Transverse colon (tissue), 4 donors: ENCODE data around the gene HDC.

Experiments used
- POLR2A ChIP-seq: fragments of 450-650 bp; IDR thresholded peaks from one replicate; pipeline ENCODE4 v1.6.1; 2016; ENCODE audit warnings: antibody characterized with exemption, mild to moderate bottlenecking, moderate library complexity
- POLR2AphosphoS5 ChIP-seq, 3 donors: sonication (generic); formaldehyde crosslinking; IDR thresholded peaks; one replicate each; pipeline ENCODE4 v1.6.1; 2016; ENCODE audit warnings: antibody characterized with exemption in 3 of 3
- TF ChIP-seq, protein P1 (sequence below), 5 experiments: fragments of 200-600 bp in 3 of 5; fragments of 450-650 bp in 2 of 5; sonication (generic) in 3 of 5; IDR thresholded peaks; 1 replicate in 2 of 5; 2 replicates in 3 of 5; pipeline ENCODE4 v1.5.1; 2016 to 2017; ENCODE audit warnings: antibody characterized with exemption in 5 of 5, inconsistent platforms in 3 of 5, mild to moderate bottlenecking in 2 of 5, moderate library complexity in 1 of 5

DNA sequence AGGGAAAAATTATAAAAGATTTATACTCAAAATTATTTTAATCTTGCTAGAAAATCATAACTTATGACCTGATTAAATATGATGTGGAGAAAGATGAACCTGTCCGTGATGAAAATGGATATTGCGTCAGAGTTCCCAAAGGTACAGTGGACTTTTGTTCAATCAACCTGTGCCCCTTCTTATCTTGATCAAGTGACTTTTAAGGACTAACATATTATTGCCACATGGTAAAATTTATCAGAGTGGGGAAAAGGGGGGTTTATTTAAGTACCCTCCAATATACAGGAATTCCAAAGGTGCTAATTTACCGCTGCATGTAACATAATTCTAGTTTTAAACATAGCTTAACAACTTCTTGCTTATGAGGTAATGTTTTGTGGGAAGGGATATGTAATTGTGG lies 39.6 kb downstream of the HDC start:
- TF ChIP-seq, protein P1, sequence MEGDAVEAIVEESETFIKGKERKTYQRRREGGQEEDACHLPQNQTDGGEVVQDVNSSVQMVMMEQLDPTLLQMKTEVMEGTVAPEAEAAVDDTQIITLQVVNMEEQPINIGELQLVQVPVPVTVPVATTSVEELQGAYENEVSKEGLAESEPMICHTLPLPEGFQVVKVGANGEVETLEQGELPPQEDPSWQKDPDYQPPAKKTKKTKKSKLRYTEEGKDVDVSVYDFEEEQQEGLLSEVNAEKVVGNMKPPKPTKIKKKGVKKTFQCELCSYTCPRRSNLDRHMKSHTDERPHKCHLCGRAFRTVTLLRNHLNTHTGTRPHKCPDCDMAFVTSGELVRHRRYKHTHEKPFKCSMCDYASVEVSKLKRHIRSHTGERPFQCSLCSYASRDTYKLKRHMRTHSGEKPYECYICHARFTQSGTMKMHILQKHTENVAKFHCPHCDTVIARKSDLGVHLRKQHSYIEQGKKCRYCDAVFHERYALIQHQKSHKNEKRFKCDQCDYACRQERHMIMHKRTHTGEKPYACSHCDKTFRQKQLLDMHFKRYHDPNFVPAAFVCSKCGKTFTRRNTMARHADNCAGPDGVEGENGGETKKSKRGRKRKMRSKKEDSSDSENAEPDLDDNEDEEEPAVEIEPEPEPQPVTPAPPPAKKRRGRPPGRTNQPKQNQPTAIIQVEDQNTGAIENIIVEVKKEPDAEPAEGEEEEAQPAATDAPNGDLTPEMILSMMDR (IDR thresholded peaks at IDR 0.05) = no peak
- TF ChIP-seq POLR2AphosphoS5 (IDR thresholded peaks at IDR 0.05) = no peak
- TF ChIP-seq POLR2A = no peak
